ENCODE data around the gene EPRS1. TPM values are rescaled to one million over a fixed set of nuclear protein-coding genes. Genes with fewer than 3 reads are reported as not detected.

EPRS1 gene
- total and polyA plus RNA-seq, 2 of the 4 experiments (the other 2 are of a cell fraction), result 48.0 to 159 TPM

DNA sequence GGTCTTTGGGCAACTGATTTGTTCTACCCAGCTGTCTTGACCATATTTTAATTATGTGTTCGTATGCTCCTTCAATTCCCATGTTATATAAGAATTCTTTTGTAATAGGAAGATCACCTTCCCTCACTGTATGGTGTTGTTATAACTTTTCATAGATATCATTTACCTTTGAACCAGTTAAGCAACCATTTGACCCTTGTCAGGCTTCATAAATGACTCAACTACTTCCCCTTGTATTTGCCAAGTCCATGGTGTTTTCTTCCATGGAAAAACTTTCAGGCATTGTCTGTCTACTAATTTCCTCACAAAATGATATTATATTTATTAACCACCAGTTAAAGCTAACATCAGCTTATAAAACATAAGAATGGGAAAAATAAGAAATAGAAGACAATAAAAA lies 38.2 kb upstream of the EPRS1 start:
- Histone ChIP-seq H2BK120ac (ENCODE audit: low read depth, low read length) (no peak overlapping the region), H4K20me1 (ENCODE audit: insufficient read depth, low read length) (no peaks in the 10 kb centered on the region), H3K9ac (ENCODE audit: low read depth, low read length) (no peak overlapping the region), H3K14ac (replicated peaks; ENCODE audit: low read depth, low read length) (no peak overlapping the region), H3K27me3 (ENCODE audit: control insufficient read depth, insufficient read depth, low read length) (no peaks in the 10 kb centered on the region), H3K23ac (ENCODE audit: low read depth, low read length) (no peak overlapping the region), H3K4ac (ENCODE audit: low read depth, low read length) (no peak overlapping the region), H2AK9ac (replicated peaks; ENCODE audit: low read depth, low read length, poor library complexity) (no peak overlapping the region), H3K4me1 (ENCODE audit: control insufficient read depth, insufficient read depth, low read length) (no peaks in the 10 kb centered on the region), H3K9me3 (ENCODE audit: control insufficient read depth, insufficient read depth, low read length) (no peaks in the 10 kb centered on the region), H2BK20ac (ENCODE audit: low read depth, low read length) (no peak overlapping the region), H4K5ac (ENCODE audit: low read depth, low read length) (no peak overlapping the region), H3K4me3 (ENCODE audit: insufficient read depth, low read depth, low read length) (no peak overlapping the region), H3K79me1 (ENCODE audit: low read depth in 1 of 2, low read length in 2 of 2) (peaks cover 0 to 18% of the 10 kb centered on the region in 2 experiments; a peak in 3 of 4 replicates), H3K36me3 (ENCODE audit: control insufficient read depth, insufficient read depth, low read length) (no peaks in the 10 kb centered on the region; the same call in 1 of the 2 replicates), H3K56ac (ENCODE audit: extremely low read depth, insufficient read depth, low read length) (no peak overlapping the region), H4K8ac (ENCODE audit: low read depth in 2 of 2, low read length in 2 of 2) (no peak overlapping the region), H3K9me1 (ENCODE audit: insufficient read depth, low read length) (no peaks in the 10 kb centered on the region), H2BK5ac (ENCODE audit: low read depth, low read length, poor library complexity, severe bottlenecking) (no peak overlapping the region), H3K4me2 (ENCODE audit: low read depth, low read length) (no peak overlapping the region), H2BK15ac (ENCODE audit: low read depth, low read length) (no peak overlapping the region), H3K18ac (ENCODE audit: low read depth, low read length) (no peak overlapping the region), H4K91ac (ENCODE audit: insufficient read depth, low read depth, low read length) (no peak overlapping the region), H2AFZ (replicated peaks; ENCODE audit: low read length, poor library complexity) (no peak overlapping the region), H2AK5ac (ENCODE audit: low read depth, low read length) (no peak overlapping the region), H3K27ac (ENCODE audit: insufficient read depth, low read length) (no peak overlapping the region)
- POLR2A ChIA-PET (ENCODE audit: unreplicated experiment), result no interaction called here
- intact Hi-C loops (cut with micrococcal nuclease), result no loop called here
- in situ Hi-C loops (cut with MboI; ENCODE audit: low sequenced_read_pairs), result no loop called here
- no CpG with 5 or more reads among the region's 1 CpG for WGBS, 2 experiments (ENCODE audit: extremely low coverage in 2 of 2, insufficient read length in 1 of 2)
- CTCF ChIA-PET, result interaction anchor here (0.7 kb wide), 1 partner anchor 90 kb away, joined by 3 read pairs; no protein-coding TSS in a partner anchor
- TF ChIP-seq RAD21 (IDR thresholded peaks at IDR 0.05; ENCODE audit: low read length), result no peak
- no peak for TF ChIP-seq RCOR1 (IDR thresholded peaks at IDR 0.05; ENCODE audit: insufficient replicate concordance, low read length)
- no peak for TF ChIP-seq MXI1 (IDR thresholded peaks at IDR 0.05; ENCODE audit: borderline replicate concordance, low read depth, low read length)
- TF ChIP-seq, protein P1, sequence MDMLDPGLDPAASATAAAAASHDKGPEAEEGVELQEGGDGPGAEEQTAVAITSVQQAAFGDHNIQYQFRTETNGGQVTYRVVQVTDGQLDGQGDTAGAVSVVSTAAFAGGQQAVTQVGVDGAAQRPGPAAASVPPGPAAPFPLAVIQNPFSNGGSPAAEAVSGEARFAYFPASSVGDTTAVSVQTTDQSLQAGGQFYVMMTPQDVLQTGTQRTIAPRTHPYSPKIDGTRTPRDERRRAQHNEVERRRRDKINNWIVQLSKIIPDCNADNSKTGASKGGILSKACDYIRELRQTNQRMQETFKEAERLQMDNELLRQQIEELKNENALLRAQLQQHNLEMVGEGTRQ (IDR thresholded peaks at IDR 0.05; ENCODE audit: low read depth, low read length), result no peak
- TF ChIP-seq CEBPB (IDR thresholded peaks at IDR 0.05; ENCODE audit: low read depth, low read length), result no peak
- TF ChIP-seq MAFK (IDR thresholded peaks at IDR 0.05; ENCODE audit: low read depth, low read length), result no peak
- no peak for TF ChIP-seq SMC3 (IDR thresholded peaks at IDR 0.05; ENCODE audit: low read depth, low read length)
- TF ChIP-seq POLR2A (IDR thresholded peaks at IDR 0.05; ENCODE audit: low read depth, low read length), result no peak
- TF ChIP-seq CHD1 (IDR thresholded peaks at IDR 0.05; ENCODE audit: low read depth, low read length), result no peak
- no peak for TF ChIP-seq MAZ (IDR thresholded peaks at IDR 0.05; ENCODE audit: borderline replicate concordance, low read depth, low read length)
- TF ChIP-seq, protein P2, sequence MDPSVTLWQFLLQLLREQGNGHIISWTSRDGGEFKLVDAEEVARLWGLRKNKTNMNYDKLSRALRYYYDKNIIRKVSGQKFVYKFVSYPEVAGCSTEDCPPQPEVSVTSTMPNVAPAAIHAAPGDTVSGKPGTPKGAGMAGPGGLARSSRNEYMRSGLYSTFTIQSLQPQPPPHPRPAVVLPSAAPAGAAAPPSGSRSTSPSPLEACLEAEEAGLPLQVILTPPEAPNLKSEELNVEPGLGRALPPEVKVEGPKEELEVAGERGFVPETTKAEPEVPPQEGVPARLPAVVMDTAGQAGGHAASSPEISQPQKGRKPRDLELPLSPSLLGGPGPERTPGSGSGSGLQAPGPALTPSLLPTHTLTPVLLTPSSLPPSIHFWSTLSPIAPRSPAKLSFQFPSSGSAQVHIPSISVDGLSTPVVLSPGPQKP (IDR thresholded peaks at IDR 0.05; ENCODE audit: borderline replicate concordance, low read depth, low read length), result no peak
- TF ChIP-seq BHLHE40 (IDR thresholded peaks at IDR 0.05; ENCODE audit: low read depth, low read length), result no peak
- TF ChIP-seq, protein P3, sequence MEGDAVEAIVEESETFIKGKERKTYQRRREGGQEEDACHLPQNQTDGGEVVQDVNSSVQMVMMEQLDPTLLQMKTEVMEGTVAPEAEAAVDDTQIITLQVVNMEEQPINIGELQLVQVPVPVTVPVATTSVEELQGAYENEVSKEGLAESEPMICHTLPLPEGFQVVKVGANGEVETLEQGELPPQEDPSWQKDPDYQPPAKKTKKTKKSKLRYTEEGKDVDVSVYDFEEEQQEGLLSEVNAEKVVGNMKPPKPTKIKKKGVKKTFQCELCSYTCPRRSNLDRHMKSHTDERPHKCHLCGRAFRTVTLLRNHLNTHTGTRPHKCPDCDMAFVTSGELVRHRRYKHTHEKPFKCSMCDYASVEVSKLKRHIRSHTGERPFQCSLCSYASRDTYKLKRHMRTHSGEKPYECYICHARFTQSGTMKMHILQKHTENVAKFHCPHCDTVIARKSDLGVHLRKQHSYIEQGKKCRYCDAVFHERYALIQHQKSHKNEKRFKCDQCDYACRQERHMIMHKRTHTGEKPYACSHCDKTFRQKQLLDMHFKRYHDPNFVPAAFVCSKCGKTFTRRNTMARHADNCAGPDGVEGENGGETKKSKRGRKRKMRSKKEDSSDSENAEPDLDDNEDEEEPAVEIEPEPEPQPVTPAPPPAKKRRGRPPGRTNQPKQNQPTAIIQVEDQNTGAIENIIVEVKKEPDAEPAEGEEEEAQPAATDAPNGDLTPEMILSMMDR (conservative IDR thresholded peaks at IDR 0.05; ENCODE audit: low read depth, low read length), result no peak
- no peak for TF ChIP-seq RFX5 (IDR thresholded peaks at IDR 0.05; ENCODE audit: low read depth, low read length)
- no peak for TF ChIP-seq NFE2L2 (IDR thresholded peaks at IDR 0.05; ENCODE audit: low read depth, low read length)
- TF ChIP-seq FOS (IDR thresholded peaks at IDR 0.05; ENCODE audit: low read depth, low read length), result no peak
- dilution Hi-C loops (cut with HindIII; ENCODE audit: low sequenced_read_pairs, unreplicated experiment), result no loop called here
- ATAC-seq (ENCODE audit: low read depth) (no peak), DNase-seq (no peak)
- BruUV-seq (replicated peaks), result no TSS peak
